HG03103 (cell line): Measurements from ENCODE around the gene OLFM3.

Experiments
- ATAC-seq: cut with Tn5 transposase; IDR thresholded peaks from one replicate; pipeline ENCODE4 v1.9.1; 2021; ENCODE audit warnings: low read depth; ENCODE audit not compliant: unreplicated experiment

The OLFM3 gene

GRCh38 chr1:101953623-101954022, 43.1 kb downstream of the OLFM3 start:
- no peak for ATAC-seq

- ATAC-seq = no peak
Observed at GRCh38 chr1:101945884-101946283, 50.8 kb downstream of the OLFM3 start.

DNA sequence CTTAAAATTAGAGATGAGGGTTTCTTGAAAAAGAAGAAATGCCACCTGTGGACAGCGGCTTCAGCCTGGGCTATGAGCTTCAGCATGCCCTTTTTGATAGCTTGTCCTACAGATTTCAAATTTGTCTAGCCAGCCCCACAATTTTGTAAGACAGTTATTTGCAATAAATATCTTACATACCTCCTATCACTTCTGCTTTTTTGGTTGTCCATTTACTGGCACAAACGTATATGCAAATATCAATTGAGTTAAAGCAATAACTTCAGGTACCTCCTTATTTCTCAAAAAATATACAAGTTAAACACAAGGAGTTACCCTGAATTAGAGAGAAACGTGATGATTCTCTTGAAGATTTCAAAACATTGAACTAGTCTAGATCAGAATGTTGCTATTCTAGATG, 53.5 kb downstream of the OLFM3 start:
- ATAC-seq = no peak

GRCh38 chr1:101942516-101943193, 54.1 kb downstream of the OLFM3 start:
- ATAC-seq = no peak

DNA sequence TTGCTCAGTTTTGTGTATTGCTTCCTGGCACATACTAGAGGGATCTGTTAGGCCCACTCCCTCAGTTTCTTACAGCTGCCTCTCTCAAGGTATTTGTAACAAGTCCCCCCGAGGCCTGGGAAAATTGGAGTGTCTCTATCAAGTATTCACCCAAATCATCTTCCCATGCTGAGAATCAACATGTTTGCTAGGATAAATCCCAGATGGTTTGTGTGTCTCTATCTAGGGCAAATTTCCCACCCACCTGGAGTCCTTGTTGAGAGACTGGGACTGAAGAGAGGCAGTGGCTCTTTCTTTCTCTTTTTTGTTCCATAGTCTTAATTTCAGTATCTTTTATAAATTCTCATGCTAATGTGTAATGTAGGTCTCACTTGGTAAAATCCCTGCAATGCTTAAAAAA, 58.0 kb downstream of the OLFM3 start:
- no peak for ATAC-seq

GRCh38 chr1:101929343-101929742, 67.4 kb downstream of the OLFM3 start:
- no peak for ATAC-seq

- ATAC-seq = no peak
Observed at GRCh38 chr1:101928829-101929228, 67.9 kb downstream of the OLFM3 start.

DNA sequence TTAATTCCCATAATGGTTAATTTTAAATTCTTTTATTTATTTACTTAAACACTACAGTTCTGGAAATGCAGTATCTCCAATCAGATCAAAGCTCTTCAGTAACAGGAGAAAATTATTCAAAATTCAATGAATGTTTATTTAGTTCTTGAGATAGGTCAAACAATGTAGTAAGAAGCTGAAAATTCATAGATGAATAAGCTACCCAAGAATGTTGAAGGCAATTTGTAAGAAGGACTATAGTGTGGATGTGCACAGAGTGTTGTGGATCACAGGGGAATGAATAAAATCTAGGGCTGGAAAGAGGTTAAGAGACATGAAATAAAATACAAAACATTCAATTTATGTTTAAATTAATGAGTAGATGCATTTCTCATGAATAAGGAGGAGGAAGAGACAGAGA, 72.0 kb downstream of the OLFM3 start:
- ATAC-seq = no peak

DNA sequence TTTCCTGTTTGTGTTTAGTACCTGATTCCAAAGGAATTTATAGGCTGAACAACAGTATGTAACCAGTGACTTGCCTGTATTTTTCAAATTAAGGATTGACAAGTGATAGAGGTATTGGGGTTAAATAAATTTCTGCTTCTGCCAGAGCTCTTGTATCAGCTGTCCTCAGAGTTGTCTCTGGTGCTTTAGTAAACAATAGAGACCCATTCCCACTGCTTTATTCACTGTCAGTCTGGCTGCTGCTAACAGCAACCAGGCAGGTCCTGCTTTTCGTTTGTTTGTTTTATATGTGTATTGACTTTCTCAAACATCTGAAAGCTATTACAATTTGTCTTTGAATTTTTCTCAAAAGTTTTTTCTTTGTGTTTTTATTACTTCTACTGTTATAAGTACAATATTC, 76.1 kb downstream of the OLFM3 start:
- no peak for ATAC-seq

DNA sequence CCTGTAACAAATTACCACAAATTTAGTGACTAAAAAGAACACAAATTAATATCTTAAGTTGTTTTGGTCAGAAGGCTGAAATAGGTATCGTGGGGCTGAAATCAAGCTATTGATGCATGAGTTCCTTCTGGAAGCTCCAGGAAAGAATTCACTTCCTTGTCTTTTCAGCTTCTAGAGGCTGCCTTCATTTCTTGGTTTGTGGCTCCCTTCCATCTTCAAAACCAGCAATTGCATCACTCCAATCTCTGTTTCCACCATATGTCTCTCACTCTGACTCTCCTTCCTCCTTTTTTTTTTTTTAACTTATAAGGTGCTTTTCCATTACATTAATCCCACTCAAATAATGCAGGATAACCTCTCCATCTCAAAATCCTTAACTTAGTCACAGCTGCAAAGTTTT, 78.4 kb downstream of the OLFM3 start:
- ATAC-seq = no peak

GRCh38 chr1:101915597-101915996, 81.1 kb downstream of the OLFM3 start:
- ATAC-seq = no peak

DNA sequence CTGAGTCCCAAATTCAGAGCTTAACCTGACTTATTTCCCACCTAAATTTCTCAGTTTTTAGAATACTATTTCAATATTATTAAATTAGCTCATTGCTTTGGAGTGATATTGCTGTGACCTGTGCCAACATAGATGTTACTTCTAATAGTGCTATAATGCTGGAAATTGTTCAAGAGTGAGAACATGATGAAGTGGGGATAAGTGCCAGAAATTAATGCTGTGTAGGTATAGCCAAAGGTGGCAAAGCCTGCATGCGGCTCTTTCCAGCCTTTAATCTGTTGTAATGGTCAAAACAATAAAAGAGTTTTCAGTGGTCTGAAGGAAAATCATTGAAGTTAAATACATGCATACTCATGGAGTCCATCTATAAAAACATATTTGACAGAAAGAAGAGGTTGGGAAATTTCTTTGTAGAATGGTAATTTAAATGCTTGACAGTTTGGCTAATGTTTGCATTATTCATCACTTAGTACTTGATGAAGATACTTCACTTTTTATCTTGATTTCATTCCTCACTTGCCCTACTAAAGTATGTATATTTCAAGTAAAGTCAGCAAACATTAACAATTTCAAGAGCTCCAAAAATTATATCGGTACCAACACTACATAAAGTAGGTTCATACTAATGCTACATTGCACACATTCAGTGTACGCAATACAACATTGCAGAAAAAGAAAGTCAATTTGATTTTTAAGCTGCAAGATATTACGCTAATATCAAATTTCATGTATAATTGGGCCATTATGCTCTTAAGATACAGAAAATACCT, 82.1 kb downstream of the OLFM3 start:
- no peak for ATAC-seq

GRCh38 chr1:101911894-101912293, 84.8 kb downstream of the OLFM3 start:
- ATAC-seq = no peak

- no peak for ATAC-seq
Observed at GRCh38 chr1:101908980-101909379, 87.7 kb downstream of the OLFM3 start.

DNA sequence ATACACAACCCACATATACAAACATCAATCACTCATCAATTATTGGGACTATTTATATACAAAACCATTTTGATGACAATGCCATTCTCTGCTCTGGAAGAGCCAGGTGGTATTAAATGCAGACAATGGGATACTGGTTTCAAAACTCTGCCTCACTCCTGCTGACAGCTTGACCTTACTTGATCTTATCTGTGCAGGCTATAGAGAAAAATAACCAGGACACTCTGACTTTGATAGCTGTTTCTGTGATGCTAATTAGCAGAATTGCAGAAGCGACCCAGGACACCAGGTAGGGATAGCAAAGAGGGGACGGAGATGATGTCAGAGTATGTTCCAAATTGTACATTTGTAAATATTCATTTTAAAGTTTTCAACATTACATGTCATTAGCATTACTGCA, 89.5 kb downstream of the OLFM3 start:
- ATAC-seq = no peak

DNA sequence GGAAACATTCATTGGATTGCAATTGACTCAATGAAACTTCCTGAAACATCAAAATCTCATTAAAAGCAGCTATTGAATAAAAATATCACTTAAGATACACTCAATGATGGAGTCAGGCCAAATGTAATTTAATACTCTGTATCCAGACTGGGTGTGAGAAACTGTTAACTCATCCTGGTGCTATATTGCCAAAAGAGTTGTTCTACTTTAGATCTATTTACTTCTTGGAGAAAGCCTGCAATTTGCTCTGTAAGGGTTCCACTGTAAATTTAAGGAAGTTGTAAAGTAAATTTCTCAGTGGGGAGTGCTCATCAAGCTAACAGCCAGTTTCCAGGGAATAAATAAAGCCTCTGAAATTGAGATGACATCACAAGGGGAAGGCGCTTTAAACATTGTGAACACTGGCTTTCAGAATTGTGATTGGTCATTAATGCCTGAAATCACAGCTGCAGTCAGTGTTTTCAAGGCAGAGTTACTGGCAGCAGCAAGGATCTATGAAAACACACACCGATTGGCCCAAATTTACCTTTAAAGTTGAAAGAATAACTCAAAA, 91.4 kb downstream of the OLFM3 start:
- ATAC-seq = no peak

GRCh38 chr1:101902199-101902598, 94.5 kb downstream of the OLFM3 start:
- no peak for ATAC-seq

- no peak for ATAC-seq
Observed at GRCh38 chr1:101898137-101898536, 98.6 kb downstream of the OLFM3 start.

DNA sequence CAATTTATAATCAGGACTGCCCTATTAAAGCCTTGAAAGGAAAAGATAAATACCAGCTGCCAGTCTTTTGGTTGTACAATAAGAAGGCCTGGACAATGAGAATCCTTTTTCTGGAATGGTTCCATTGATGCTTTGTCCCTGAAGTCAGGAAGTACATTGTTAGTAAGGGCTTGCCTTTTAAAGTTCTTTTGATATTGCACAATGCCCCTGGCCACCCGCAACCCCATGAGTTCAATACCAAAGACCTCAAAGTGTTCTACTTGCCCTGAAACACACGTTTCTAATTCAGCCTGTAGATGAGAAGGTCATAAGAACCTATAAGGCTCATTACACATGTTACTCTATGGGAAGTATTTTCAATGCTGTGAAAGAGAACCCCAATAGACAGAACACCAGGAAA, 112.1 kb downstream of the OLFM3 start:
- ATAC-seq = no peak

DNA sequence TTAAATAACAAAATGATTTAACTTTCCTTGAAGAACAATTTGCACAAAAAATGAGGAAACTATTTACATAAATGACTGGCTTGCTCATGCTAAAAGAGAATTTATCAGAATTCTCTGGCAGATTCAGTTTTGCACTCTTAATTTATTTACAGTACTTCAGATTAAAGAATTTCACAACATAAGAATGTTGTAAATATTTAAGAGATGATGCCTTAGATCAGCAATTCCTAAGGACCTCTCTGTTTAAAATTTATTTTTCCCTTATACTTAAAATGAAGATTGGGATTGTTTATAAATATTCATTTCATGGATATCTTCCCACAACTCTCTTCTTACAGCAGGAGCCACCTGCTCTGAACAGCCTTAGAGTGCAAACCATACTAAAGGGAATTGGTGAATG, 120.8 kb downstream of the OLFM3 start:
- ATAC-seq = no peak

GRCh38 chr1:101873672-101874071, 123.1 kb downstream of the OLFM3 start:
- no peak for ATAC-seq

DNA sequence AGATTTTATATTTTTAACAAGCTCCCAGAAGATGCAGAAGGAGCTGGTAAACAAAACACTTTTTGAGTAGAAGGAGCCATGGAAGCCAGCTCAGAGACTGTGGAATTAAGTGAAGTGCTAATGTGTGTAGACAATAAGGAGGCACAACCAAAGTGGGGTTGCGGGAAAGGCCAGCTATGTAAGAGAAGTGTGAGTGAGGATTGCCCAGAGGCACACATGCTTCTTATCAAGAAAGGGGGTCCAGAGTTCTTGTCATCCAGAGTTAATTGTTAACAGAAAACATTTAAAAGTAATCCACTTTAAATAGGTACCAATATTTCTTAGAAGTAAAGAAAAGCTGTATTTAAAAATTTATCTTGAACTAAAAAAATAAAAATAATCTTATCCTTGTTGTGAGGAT, 136.8 kb downstream of the OLFM3 start:
- no peak for ATAC-seq
